ENCODE results near the gene SCAMP2. TPM values are rescaled to one million over a fixed set of nuclear protein-coding genes. Genes with fewer than 3 reads are reported as not detected.
"Not testable (repeated sequence)": the region's sequence is repeated elsewhere in the genome, so short reads cannot be mapped to it uniquely, and the experiment has no call there.

The SCAMP2 gene
- total RNA-seq, 2 donors from 2014 or later = 47.5 to 50.9 TPM

DNA sequence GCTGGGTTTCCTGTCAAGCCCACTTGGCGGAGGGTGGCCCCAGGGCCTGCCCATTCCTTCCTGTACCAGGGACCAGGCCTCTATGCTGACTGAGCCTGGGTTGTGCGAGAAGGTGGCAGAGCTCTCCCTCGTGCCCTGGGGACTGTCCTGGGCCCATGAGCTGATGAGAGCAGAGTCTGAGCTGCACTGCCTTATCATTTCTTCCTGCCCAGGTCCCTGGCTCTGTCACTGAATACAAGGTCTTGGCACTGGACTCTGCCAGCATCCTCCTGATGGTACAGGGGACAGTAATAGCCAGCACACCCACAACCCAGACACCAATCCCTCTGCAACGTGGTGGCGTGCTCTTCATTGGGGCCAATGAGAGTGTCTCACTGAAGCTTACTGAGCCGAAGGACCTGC lies 24.1 kb upstream of the SCAMP2 start:
- peaks cover 68% of the 10 kb centered on the region for H3K36me3 ChIP-seq (ENCODE audit: control insufficient read depth, insufficient read depth, low read length)
- WGBS, 2 experiments (ENCODE audit: insufficient coverage in 1 of 2, insufficient read length in 1 of 2) = 83 to 93% methylated on average over 3 to 6 of the region's 6 CpGs

DNA sequence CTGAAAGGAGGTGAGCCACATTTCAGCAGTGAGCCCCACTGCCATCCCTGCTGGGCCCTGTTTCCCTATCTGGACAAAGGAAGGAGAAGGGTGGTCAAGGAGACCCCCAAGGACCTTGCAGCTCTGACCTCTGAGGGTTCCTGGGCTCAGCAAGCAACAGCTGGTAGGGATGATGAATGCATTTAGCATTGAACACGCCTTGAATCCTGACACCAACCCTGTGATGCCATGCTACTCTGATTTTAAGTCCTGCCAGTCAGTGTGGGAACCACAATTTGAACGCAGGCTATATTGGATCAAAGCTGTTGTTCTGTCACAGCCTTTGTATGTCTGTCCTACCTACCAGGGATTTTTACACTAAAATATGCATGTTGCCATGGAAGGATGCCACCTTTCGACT lies 23.2 kb upstream of the SCAMP2 start:
- WGBS, 2 experiments (ENCODE audit: insufficient coverage in 1 of 2, insufficient read length in 1 of 2) = 92 to 96% methylated on average over 3 of the region's 3 CpGs
- Mint-ChIP-seq H3K27ac (no peak overlapping the region), H3K4me3 (no peak overlapping the region), H3K4me1 (no peaks in the 10 kb centered on the region), H3K9me3 (no peaks in the 10 kb centered on the region), H3K27me3 (ENCODE audit: insufficient read depth) (no peaks in the 10 kb centered on the region), H3K36me3 (ENCODE audit: low read depth) (peaks cover 52% of the 10 kb centered on the region)
- H3K27me3 ChIP-seq (ENCODE audit: control insufficient read depth, insufficient read depth, low read length, poor library complexity, severe bottlenecking) = no peaks in the 10 kb centered on the region
- no peak overlapping the region for H3K9ac ChIP-seq (ENCODE audit: extremely low read depth, low read length, poor library complexity, severe bottlenecking)
- DNase-seq = no peak
- H3K4me1 ChIP-seq (ENCODE audit: control insufficient read depth, insufficient read depth, low read length) = no peaks in the 10 kb centered on the region
- TF ChIP-seq, protein P1, sequence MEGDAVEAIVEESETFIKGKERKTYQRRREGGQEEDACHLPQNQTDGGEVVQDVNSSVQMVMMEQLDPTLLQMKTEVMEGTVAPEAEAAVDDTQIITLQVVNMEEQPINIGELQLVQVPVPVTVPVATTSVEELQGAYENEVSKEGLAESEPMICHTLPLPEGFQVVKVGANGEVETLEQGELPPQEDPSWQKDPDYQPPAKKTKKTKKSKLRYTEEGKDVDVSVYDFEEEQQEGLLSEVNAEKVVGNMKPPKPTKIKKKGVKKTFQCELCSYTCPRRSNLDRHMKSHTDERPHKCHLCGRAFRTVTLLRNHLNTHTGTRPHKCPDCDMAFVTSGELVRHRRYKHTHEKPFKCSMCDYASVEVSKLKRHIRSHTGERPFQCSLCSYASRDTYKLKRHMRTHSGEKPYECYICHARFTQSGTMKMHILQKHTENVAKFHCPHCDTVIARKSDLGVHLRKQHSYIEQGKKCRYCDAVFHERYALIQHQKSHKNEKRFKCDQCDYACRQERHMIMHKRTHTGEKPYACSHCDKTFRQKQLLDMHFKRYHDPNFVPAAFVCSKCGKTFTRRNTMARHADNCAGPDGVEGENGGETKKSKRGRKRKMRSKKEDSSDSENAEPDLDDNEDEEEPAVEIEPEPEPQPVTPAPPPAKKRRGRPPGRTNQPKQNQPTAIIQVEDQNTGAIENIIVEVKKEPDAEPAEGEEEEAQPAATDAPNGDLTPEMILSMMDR (conservative IDR thresholded peaks at IDR 0.05) = no peak
- H3K9me3 ChIP-seq (ENCODE audit: control insufficient read depth, low read length) = no peaks in the 10 kb centered on the region
- no peak overlapping the region for H3K4me3 ChIP-seq (ENCODE audit: low read length)
- H3K36me3 ChIP-seq (ENCODE audit: control insufficient read depth, insufficient read depth, low read length) = peaks cover 69% of the 10 kb centered on the region
- no peak overlapping the region for H3K27ac ChIP-seq (ENCODE audit: low read depth, low read length)

More for the DNA sequence above, 24.1 kb upstream of the SCAMP2 start:
- DNase-seq = no peak
- Histone ChIP-seq H3K9me3 (ENCODE audit: control insufficient read depth, low read length) (no peaks in the 10 kb centered on the region), H3K4me3 (ENCODE audit: low read length) (no peak overlapping the region), H3K27me3 (ENCODE audit: control insufficient read depth, insufficient read depth, low read length, poor library complexity, severe bottlenecking) (no peaks in the 10 kb centered on the region), H3K27ac (ENCODE audit: low read depth, low read length) (peak overlapping the region; percentile 44), H3K9ac (ENCODE audit: extremely low read depth, low read length, poor library complexity, severe bottlenecking) (no peak overlapping the region), H3K4me1 (ENCODE audit: control insufficient read depth, insufficient read depth, low read length) (no peaks in the 10 kb centered on the region)
- TF ChIP-seq, protein P1 (conservative IDR thresholded peaks at IDR 0.05) = no peak
- H3K4me1 Mint-ChIP-seq = no peaks in the 10 kb centered on the region
- H3K27ac Mint-ChIP-seq = peak overlapping the region; percentile 55
- H3K9me3 Mint-ChIP-seq = no peaks in the 10 kb centered on the region
- peaks cover 53% of the 10 kb centered on the region for H3K36me3 Mint-ChIP-seq (ENCODE audit: low read depth)
- no peaks in the 10 kb centered on the region for H3K27me3 Mint-ChIP-seq (ENCODE audit: insufficient read depth)
- no peak overlapping the region for H3K4me3 Mint-ChIP-seq

DNA sequence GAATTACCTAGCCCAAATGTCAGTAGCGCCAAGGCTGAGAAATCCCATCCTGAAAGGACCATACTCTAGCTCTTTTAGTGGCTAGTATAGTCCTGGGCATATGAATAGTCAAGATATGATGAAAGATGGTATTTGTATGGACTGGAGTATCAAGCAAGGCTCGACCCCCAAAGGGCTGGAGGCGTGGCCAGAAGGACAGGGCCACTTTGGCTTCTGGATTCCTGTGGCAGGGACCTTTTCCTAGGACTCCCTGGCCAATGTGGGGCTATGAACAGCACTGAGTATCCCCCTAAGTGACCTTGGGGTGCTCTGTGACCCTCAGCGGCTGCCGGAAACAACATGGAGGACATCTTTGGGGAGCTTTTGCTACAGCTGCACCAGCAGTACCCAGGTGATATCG lies 22.7 kb upstream of the SCAMP2 start:
- DNase-seq = no peak
- no peaks in the 10 kb centered on the region for H3K27me3 Mint-ChIP-seq (ENCODE audit: insufficient read depth)
- Histone ChIP-seq H3K36me3 (ENCODE audit: control insufficient read depth, insufficient read depth, low read length) (peaks cover 67% of the 10 kb centered on the region), H3K9me3 (ENCODE audit: control insufficient read depth, low read length) (no peaks in the 10 kb centered on the region), H3K4me3 (ENCODE audit: low read length) (no peak overlapping the region), H3K4me1 (ENCODE audit: control insufficient read depth, insufficient read depth, low read length) (peaks cover 3% of the 10 kb centered on the region), H3K27me3 (ENCODE audit: control insufficient read depth, insufficient read depth, low read length, poor library complexity, severe bottlenecking) (no peaks in the 10 kb centered on the region), H3K9ac (ENCODE audit: extremely low read depth, low read length, poor library complexity, severe bottlenecking) (no peak overlapping the region), H3K27ac (ENCODE audit: low read depth, low read length) (no peak overlapping the region)
- H3K27ac Mint-ChIP-seq = no peak overlapping the region
- no peaks in the 10 kb centered on the region for H3K9me3 Mint-ChIP-seq
- H3K4me3 Mint-ChIP-seq = no peak overlapping the region
- H3K4me1 Mint-ChIP-seq = no peaks in the 10 kb centered on the region
- WGBS, 2 experiments (ENCODE audit: insufficient coverage in 1 of 2, insufficient read length in 1 of 2) = 91 to 92% methylated on average over 5 to 6 of the region's 6 CpGs
- TF ChIP-seq, protein P1 (conservative IDR thresholded peaks at IDR 0.05) = no peak
- H3K36me3 Mint-ChIP-seq (ENCODE audit: low read depth) = peaks cover 49% of the 10 kb centered on the region

DNA sequence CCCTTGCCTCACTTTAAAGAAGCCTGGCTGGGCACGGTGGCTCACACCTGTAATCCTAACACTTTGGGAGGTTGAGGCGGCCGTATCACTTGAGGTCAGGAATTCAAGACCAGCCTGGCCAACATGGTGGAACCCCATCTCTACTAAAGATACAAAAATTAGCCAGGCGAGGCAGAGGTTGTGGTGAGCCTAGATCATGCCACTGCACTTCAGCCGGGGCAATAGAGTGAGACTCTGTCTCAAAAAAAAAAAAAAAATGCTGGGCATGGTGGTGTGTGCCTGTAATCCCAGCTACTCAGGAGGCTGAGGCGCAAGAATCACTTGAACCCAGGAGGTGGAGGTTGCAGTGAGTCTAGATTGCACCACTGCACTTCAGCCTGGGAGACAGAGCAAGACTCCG lies 21.2 kb upstream of the SCAMP2 start:
- H3K4me3 Mint-ChIP-seq; H3K4me1 ChIP-seq (ENCODE audit: control insufficient read depth, insufficient read depth, low read length): not testable (repeated sequence)

More for the DNA sequence above, 21.2 kb upstream of the SCAMP2 start:
- H3K36me3 Mint-ChIP-seq (ENCODE audit: low read depth) = peaks cover 37% of the 10 kb centered on the region
- H3K4me1 Mint-ChIP-seq; H3K27ac ChIP-seq (ENCODE audit: low read depth, low read length); H3K27me3 Mint-ChIP-seq (ENCODE audit: insufficient read depth); H3K27me3 ChIP-seq (ENCODE audit: control insufficient read depth, insufficient read depth, low read length, poor library complexity, severe bottlenecking); H3K9ac ChIP-seq (ENCODE audit: extremely low read depth, low read length, poor library complexity, severe bottlenecking); H3K9me3 Mint-ChIP-seq; H3K4me3 ChIP-seq (ENCODE audit: low read length); H3K9me3 ChIP-seq (ENCODE audit: control insufficient read depth, low read length); H3K27ac Mint-ChIP-seq; DNase-seq: not testable (repeated sequence)
- WGBS, 2 experiments (ENCODE audit: insufficient coverage in 1 of 2, insufficient read length in 1 of 2) = 96 to 97% methylated on average over 4 to 7 of the region's 7 CpGs
- H3K36me3 ChIP-seq (ENCODE audit: control insufficient read depth, insufficient read depth, low read length) = peaks cover 52% of the 10 kb centered on the region
